Neutrophil (primary cell): Measurements from ENCODE around the gene RIMKLB.
"Not testable (repeated sequence)": the region's sequence is repeated elsewhere in the genome, so short reads cannot be mapped to it uniquely, and the experiment has no call there.

Experiments
- H3K27ac ChIP-seq: fragments of 200-600 bp; sonication (generic); 2 replicates; pipeline ENCODE4 v1.5.1; 2016; ENCODE audit warnings: mild to moderate bottlenecking, moderate library complexity
- H3K27me3 ChIP-seq: fragments of 200-600 bp; sonication (generic); 2 replicates; pipeline ENCODE4 v1.6.0; 2016; ENCODE audit warnings: mild to moderate bottlenecking
- H3K36me3 ChIP-seq: fragments of 200-600 bp; sonication (generic); 2 replicates; pipeline ENCODE4 v1.5.1; 2017
- H3K4me1 ChIP-seq, 2 experiments: fragments of 200-600 bp in 1 of 2; sonication (generic) in 1 of 2; 1 replicate in 1 of 2; 2 replicates in 1 of 2; pipeline versions ENCODE4 v1.5.1 to v1.6.1; 2013 to 2016; ENCODE audit warnings: low read depth in 1 of 2, low read length in 1 of 2, mild to moderate bottlenecking in 1 of 2, moderate library complexity in 1 of 2; ENCODE audit not compliant: control insufficient read depth in 1 of 2, insufficient read depth in 1 of 2
- H3K4me3 ChIP-seq, 2 experiments: fragments of 200-600 bp in 1 of 2; sonication (generic) in 1 of 2; 1 replicate in 1 of 2; 2 replicates in 1 of 2; pipeline ENCODE4 v1.5.1; 2013 to 2016; ENCODE audit warnings: low read depth in 1 of 2, low read length in 1 of 2, mild to moderate bottlenecking in 1 of 2, moderate library complexity in 1 of 2
- H3K9me3 ChIP-seq: fragments of 200-600 bp; sonication (generic); 2 replicates; pipeline ENCODE4 v1.5.1; 2016
- CTCF ChIP-seq: fragments of 200-600 bp; sonication (generic); IDR thresholded peaks from 2 replicates; pipeline ENCODE4 v1.5.1; 2016; ENCODE audit warnings: antibody characterized with exemption

The RIMKLB gene

DNA sequence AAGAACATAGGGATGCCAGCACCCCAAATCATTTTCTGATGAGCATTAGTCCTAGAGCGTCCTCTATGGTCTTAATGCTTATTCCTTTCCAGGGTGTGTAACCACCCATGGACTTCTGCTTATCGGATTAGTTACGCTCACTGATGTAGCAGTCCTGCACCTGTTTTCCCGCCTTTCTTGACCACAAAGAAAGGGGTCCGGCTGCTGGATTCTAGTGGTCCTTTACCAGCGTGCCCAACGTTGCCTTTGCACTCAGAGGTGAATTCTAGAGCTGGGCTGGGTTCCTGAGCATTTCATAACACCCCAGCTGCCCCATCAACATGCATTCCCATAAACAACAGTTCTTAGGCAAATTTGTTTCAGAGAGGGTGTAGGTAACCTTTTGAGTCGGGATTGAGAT lies 68.3 kb downstream of the RIMKLB start:
- H3K36me3 ChIP-seq, H3K4me3 ChIP-seq, H3K27me3 ChIP-seq, H3K4me1 ChIP-seq, H3K27ac ChIP-seq, H3K9me3 ChIP-seq: not testable (repeated sequence)

DNA sequence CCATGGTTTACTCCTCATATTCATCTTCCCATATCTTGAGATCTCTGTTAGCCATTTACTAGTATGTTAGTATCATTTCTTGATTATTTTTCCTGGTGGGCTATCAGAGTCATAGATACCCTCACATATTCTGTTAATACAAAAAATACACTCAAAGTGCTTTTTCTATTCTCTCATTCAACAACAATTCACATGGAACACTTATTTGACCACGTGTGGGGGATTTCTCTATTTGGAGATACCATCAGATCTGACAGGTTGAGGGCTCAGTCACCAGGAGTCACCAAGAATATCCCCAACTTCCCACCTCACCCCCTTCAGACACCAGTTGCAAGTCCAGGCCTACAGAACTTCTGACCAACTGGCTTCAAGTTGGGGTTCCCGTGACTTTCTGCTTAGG lies 72.7 kb downstream of the RIMKLB start:
- no peak for TF ChIP-seq CTCF

DNA sequence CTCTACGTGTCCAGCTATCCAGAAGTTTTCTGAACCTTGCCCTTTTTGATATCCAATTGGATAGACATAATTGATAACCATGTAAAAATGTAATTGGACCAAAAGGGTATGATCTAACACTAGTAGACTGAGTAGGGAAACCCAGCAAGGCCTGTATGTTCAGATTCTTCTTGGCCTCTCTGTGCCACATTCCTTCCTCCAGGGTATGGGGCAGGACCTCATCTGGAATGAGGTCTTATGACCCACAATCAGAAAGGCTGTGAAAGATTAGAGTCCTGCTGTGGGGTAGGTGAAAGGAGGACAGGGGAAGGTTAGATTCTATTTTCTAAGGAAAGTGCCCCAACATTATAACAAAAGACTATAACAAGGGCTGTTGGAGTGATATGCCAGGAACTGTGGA lies 73.3 kb downstream of the RIMKLB start:
- H3K27me3 ChIP-seq: no peaks in the 10 kb centered on the region
- H3K4me3 ChIP-seq: no peak overlapping the region
- no peaks in the 10 kb centered on the region for H3K4me1 ChIP-seq
- peaks cover 3% of the 10 kb centered on the region for H3K36me3 ChIP-seq
- no peaks in the 10 kb centered on the region for H3K9me3 ChIP-seq
- H3K27ac ChIP-seq: no peak overlapping the region
- no peak for TF ChIP-seq CTCF

More for the DNA sequence above, 72.7 kb downstream of the RIMKLB start:
- Histone ChIP-seq H3K27ac (no peak overlapping the region), H3K4me1 (no peaks in the 10 kb centered on the region), H3K4me3 (no peak overlapping the region), H3K27me3 (no peaks in the 10 kb centered on the region), H3K9me3 (no peaks in the 10 kb centered on the region), H3K36me3 (peaks cover 3% of the 10 kb centered on the region)

DNA sequence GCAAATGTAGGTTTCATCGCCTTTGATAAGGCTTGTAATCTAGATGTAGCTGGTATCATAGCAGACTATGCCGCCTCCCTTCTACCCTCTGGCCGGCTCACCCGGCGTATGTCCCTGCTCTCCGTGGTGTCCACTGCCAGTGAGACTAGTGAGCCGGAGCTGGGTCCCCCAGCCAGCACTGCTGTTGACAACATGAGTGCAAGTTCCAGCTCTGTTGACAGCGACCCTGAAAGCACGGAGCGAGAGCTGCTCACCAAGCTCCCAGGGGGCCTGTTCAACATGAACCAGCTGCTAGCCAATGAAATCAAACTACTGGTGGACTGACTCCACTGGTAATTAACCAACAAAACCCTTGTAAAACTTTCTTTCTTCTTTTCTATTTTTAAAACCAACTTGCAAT lies 75.7 kb downstream of the RIMKLB start:
- Histone ChIP-seq H3K27me3 (no peaks in the 10 kb centered on the region), H3K4me3 (no peak overlapping the region), H3K9me3 (no peaks in the 10 kb centered on the region), H3K27ac (no peak overlapping the region), H3K4me1 (no peaks in the 10 kb centered on the region), H3K36me3 (peaks cover 3% of the 10 kb centered on the region)
- no peak for TF ChIP-seq CTCF

DNA sequence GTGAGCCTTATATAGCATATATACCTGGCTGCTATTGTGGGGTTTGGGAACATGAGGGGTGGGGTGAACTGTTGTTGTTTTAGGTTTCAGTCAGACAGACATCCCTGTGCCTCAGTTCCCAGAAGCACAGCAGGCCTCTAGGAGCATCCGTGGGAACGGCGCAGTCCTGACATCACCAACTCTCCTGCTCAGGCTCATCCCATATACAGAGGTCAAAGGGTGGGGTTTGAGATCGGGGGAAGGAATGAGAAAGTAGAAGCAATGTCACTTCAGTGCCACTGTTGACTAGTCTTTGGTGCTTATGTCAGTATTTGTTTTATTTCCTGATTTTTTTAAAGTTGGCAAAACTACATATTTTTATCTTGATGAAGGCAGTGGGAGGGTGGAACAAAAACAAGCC lies 81.5 kb downstream of the RIMKLB start:
- Histone ChIP-seq H3K4me1 (no peaks in the 10 kb centered on the region), H3K4me3 (no peak overlapping the region), H3K36me3 (no peaks in the 10 kb centered on the region), H3K27me3 (no peaks in the 10 kb centered on the region), H3K27ac (no peak overlapping the region), H3K9me3 (no peaks in the 10 kb centered on the region)
- TF ChIP-seq CTCF: no peak

GRCh38 chr12:8779862-8780261 lies 82.1 kb downstream of the RIMKLB start:
- Histone ChIP-seq H3K27me3 (no peaks in the 10 kb centered on the region), H3K9me3 (no peaks in the 10 kb centered on the region), H3K27ac (no peak overlapping the region), H3K4me1 (peaks cover 0 to 3% of the 10 kb centered on the region in 2 experiments), H3K36me3 (no peaks in the 10 kb centered on the region), H3K4me3 (no peak overlapping the region)
- no peak for TF ChIP-seq CTCF
